SIG-M5 treated with dmso at 0.1 percent for 504 hours (cell line): ENCODE measurements around the gene NALF2.

Source experiments
- DNase-seq: peaks from one replicate; lab custom pipeline; 2025; ENCODE audit not compliant: unreplicated experiment; lab: John Stamatoyannopoulos, UW

Gene NALF2

DNA sequence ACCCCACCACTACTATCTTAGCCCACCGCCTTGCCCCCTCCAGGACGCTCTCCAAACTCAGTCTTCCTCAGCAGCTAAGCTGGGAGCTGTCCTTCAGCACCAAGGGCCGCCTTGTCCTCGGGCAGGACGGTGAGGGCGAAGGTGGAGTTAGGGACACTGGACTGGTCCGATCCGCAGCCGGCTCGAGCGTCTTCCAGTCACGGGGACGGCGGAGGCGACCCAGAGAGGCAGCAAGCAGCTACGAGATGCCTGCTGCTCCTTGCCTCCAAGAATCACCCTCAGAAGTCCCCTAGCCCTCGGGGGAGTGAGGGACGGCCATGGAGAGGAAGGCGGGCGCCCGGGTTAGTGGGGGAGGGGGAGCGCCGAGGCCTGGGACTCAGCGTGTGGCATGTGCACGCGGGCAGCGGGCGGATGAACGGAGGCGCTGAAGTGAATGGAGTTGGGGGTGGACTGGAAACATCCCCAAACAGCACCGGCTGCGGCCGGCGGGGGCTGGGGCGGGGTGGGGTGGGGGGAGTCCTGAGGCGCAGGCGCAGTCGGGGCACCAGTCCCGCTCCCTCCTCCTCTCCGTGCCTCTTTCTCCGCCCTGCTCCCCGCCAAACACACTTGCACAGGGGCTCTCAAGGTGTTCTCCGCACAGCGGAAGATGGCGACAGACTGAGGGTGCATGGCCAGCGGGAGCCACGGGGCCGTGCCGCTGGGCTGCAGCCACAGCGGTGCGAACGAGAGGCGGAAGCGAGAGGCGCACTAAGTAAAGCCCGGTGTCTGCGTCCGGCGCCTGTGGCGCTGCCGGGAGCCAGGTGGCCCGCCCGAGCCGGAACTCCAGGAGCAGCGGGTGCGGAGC is at the start of gene NALF2:
Gene NALF2 (plus strand): TSS at position 545 of the 844 bp plus-strand sequence. CDS start 957 bp downstream, outside the sequence.
- DNase-seq: no peak

DNA sequence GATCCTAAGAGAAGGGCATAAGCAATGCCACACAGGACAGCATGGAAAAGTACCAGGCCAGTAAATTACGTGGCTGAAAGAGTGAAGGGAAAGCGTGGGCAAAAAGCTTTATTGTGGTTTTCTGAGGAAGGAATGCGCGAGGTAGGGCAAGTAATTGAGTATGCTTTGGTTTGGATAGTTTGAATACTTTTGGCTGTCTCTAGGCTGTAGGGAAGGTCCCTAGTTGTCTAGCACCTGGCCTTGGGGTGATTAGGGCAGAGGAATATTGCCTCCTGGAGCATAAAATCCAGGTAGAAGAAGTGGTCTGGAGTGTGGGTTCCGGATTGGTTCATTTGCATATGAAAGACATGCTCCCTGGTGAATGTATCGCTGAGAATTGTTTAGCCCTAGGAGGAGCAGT is 46.4 kb upstream of the NALF2 start:
- no peak for DNase-seq

DNA sequence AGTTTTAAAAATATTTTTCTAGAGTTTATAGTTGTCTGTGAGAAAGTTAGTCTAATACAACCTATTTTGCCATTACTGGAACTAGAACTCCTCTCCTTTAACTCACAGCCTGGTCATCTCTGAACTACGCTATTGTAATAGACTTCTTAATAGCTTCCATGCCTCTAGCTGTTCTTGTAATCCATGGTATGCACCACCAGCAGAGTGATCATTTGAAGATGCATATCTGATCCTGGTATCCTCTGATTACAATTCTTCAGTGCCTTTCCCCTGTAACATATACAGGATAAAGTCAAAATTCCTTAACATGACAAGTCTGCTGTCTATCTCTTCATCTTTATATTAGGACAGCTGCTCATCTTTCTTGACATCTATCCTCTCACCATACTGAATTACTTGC is 37.6 kb upstream of the NALF2 start:
- DNase-seq: no peak

DNA sequence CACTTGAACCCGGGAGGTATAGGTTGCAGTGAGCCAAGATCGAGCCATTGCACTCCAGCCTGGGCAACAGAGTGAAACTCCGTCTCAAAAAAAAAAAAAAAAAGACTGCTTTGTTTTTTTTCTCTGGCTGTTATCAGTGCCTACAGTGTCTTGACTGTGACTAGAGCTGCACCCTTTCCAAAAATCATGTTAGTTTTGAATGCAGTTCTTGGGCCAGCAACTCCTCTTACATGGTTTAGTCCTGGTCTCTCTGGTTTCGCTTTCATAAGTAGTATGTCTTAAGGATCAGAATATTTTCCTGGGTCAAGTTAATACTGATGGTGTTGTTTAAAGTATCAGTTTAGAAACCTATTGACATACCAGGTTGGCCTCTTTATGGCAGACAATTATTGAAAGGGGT is 34.2 kb upstream of the NALF2 start:
- no peak for DNase-seq

DNA sequence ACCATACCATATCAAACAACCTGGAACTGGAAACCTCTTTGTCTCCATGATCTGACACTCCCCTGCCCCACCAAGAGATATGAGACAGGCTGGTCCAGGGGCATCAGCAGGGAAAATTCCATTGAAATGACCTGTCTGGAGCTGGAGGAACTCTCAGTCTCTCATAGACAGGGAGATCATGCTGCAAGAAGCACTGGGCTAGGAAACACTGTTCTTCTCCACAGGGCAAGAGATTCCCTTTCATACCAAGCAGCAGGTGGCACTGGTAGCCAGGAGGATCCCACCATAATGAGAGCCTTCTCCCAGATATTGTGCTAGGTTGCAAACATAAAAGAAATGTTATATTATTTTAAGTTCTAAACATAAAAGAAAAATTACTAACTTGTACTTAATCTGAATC is 14.5 kb upstream of the NALF2 start:
- DNase-seq: no peak

DNA sequence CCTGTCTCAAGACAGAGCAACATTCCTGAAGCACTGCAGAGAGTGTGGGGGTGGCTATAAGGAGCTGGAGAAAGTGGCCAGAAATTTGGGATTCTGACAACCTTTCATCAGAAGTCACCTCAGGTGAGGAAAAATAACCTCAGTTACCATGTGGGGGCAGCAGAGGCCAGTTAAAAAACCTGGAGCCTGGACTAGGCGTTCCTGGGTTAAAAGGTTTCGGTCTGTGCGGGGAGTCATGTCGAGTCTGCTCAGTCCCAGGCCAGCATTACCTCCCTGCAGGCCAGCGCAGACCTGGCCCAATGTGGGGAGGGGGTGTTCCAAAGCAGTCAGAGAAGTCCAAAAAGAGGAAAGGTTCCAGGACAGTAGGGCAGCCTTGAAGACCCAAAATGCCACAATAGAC is 10.9 kb upstream of the NALF2 start:
- DNase-seq: no peak

DNA sequence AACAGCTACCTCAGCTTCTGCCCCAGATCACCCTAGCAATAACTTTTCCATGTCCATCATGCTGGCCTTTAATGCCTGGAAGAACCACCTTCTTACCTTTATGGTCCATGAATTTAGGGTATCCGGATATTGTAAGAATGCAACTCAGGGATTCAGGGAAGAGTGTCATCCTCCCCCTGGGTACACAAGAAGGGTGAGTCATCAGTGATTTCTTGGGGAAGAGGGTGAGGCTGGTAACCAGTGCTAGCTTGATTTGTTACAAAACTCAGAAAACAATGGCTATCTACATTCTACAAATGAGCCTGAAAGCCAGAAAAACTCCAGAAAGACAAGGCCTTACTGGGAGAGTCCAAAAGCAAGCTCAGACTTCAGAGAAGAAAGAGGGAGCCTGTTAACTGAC is 10.4 kb upstream of the NALF2 start:
- no peak for DNase-seq

DNA sequence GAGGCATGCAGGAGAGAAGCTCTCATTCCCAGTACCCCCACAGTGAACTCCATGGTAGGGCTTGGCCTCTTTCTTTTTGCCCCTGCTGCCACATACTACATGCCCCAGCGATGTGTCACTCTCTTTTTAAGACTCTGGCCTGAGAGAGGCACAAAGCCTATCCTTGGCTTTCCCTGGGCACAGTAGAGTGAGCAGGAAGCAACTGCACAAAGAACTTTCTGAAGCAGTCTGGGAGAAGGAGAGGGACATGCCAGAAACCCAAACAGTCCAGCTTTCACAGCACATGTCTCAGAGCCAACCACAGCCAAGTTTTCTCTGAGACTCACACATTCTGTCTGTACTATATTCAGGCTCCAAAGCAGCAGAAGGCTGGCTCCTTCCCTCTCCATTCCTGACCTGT is 7.9 kb upstream of the NALF2 start:
- DNase-seq: no peak

DNA sequence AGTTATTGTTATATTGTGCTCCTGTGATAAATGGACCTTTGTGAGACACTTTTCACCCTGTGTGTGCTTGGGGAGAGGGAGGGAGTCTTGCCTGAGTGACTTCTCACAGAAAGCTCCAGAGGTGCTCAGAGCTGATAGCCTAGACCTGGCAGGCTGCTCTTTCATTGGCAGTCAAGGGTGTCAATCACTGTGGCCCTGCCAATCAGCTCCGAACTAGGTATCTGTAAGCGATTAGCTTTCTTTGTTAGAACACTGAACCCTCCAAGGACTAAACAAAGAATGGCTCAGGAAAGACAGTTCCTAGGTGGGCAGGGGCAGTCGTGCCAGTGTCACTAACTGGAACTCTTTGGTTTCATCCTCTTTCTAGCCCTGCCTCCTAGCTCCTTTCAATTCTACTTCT is 2.7 kb upstream of the NALF2 start:
- no peak for DNase-seq

DNA sequence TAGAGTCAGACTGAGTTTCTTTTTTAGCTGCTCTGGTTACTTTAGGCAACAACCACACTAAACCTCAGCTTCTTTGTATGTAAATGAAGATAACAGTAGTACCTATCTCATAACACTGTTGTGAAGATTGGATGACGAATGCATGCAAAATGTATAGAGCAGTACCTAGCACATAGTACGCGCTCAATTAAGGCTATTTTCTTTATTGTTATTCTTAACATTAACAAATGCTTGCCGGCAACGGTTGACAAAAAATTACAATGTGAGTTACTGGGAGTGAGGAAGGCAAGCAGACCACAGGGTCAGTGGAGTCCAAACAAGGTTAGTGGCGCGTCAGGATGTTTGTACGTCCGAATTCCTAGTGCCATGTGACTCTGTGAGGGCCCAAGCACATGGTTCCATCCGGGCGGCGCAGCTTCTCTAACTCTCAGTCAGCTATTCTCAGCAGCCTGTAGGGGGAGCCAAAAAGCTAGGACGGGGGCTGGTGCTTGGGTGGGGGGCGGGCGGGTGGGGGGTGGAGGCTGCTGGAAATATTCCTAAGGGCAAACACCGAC is 821 bp upstream of the NALF2 start:
- DNase-seq: no peak

DNA sequence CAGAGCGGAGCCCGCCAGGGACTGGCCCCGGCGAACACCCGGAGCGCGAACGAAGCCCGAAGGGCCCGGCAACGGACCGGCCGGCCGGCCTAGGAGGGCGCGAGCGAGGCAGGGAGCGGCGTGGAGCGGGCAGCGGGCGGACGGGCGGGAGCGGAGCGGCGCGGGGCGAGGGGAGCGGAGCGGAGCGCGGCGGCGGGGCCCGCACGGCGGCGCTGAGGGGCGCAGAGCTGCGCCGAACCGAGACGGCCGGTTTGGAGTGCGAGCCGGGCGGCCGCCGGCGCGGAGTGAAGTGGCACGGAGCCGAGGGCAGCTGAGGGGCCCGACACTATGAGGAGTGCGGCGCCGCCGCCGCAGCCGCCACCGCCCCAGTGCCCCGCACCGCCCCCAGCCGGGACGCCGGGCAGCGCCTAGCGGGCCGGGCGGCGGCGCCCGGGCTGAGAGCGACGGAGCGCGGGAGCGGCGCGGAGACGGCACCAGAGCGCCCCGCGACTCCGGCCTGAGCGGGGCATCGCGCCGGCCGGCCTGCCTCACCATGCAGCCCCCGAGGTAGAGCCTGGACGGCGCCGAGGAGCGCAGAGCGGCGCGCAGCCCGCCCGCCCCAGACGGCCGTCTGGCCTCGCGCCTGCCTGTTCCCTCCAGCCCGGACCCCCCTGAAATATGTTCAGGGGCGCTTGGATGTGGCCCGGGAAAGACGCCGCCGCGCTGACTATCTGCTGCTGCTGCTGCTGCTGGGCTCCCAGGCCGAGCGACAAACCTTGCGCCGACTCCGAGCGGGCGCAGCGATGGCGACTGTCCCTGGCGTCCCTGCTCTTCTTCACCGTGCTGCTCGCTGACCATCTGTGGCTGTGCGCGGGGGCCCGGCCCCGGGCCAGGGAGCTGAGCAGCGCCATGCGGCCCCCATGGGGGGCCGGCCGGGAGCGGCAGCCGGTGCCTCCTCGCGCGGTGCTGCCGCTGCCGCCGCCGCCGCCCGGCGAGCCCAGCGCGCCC is 793 bp downstream of the NALF2 start:
- DNase-seq: no peak

DNA sequence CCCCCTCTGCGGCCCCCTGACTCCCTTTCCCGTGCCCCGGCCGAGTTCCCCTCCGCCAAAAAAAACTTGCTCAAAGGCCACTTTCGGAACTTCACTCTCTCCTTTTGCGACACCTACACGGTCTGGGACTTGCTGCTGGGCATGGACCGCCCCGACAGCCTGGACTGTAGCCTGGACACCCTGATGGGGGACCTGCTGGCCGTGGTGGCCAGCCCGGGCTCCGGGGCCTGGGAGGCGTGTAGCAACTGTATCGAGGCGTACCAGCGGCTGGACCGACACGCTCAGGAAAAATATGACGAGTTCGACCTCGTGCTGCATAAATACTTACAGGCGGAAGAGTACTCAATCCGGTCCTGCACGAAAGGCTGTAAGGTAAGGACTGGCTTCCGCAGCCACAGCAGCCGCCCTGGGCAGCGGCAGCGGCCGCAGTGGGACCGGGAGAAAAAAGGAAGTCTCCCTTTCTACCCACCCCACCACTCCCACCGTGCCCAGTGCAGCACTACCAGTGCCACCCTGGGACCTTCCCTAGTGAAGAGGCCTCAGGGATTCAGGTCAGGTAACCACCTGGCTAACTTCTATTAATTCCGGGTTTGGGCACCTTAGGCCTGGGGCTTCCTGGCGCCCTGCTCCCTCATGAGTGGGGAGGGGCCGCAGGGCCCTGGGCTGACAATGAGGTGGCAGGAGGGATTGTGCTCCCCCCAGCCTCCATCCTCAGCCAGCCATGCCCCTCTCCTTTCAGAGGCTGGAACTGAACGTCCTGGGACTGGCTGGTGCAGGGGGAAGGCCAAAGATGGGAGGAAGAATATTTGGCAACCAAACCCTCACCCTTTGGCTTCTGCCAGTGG is 1.9 kb downstream of the NALF2 start:
- DNase-seq: no peak

DNA sequence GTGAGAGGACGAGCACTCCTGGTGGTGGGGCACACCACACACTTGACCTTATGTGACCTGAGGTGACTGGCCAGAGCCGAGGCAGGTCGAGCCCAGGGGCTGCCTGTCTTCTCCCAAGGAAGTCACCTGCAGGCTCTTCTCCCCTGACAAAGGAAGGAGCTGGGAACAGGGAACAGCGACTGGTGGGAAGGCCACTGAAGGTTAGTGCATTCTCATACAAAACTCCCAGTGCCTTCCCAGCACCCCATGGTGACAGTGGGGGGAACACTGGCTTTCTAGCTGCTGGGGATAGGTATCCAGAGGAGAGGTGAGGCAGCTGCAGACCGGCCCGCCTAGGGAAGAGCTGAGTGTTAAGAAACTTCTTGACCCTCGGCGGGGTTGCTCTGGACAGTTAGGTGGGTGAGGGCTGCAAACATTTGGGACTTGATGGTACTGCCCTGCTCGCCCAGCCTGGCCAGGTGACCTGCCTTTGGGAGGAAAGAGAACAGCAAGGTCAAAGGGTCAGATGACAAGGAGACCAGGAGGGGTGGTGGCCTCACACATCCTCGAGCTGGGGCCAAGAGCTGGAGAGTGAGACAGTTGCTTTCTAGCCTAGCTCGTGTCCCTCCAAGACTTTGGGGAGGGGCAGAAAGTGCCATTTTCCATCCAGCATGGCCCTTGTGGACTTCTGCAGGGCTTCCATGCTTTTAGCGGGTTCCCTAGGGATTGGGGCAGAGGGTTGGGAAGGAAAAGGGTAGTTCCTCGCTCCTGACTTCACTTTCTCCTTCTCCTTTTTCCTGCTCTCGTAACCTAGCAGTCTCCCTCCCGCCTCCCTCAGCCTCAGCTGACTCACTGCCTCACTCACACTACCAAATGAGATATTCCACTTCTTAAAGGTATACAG is 2.7 kb downstream of the NALF2 start:
- no peak for DNase-seq

DNA sequence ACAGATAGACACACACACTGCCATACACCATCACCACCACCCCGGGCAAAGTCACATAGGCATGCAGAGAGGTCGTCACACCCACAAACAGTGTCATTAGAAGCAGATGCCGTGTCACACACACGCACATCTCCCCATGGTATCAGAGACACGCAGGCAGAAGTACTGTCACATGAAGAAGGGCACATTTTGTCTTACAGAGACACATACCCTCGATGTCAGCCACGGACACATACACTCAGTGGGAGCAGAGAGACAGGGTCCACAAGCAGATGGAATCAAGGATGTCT is 3.3 kb downstream of the NALF2 start:
- DNase-seq: no peak

DNA sequence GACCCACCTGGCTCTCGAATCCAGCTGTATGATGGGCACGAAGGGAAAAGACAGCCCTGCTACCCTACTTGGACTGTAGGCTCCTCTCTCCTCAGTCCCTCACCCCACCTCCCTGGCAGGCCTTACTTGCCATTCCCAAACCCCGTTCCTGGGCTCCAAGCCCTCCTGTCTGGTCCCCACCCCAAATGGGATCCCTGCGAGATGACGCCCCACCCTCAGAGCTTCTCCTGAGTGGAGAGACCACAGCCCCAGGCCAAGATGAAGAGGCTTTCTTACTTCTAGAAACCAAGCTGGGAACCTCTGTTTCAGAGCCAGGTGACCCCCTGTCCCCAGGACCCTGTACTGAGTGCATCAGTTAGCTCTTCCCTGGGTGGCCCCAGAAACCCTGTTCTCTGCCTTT is 4.5 kb downstream of the NALF2 start:
- no peak for DNase-seq

DNA sequence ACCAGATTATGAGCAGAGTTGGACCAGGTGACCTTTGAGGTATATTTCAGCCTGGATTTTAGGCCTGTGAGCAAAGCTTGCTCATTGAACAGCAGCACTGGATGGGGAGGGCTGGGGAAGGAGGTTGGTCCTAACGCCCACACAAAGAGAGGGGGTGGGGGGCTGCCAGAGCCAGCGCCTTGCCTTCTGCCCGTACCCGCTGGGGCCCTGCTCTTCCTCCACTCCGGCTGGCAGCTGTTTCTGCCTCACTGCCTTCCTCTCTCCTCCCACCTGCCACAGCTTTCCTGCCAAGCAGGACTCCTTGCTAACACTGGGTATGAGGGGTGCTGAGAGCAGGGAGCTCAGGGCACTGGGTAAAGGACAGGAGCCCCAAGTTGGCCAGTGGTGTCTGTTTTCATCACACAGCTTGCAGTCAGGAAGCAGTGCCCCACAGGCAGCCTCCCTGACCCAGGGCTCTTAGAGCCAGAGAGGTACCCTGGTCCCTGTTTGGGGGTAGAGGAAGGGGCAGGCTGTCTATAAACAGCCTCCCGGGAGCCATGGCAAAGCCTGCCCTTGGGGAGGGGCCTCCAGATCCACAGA is 6.1 kb downstream of the NALF2 start:
- DNase-seq: no peak

DNA sequence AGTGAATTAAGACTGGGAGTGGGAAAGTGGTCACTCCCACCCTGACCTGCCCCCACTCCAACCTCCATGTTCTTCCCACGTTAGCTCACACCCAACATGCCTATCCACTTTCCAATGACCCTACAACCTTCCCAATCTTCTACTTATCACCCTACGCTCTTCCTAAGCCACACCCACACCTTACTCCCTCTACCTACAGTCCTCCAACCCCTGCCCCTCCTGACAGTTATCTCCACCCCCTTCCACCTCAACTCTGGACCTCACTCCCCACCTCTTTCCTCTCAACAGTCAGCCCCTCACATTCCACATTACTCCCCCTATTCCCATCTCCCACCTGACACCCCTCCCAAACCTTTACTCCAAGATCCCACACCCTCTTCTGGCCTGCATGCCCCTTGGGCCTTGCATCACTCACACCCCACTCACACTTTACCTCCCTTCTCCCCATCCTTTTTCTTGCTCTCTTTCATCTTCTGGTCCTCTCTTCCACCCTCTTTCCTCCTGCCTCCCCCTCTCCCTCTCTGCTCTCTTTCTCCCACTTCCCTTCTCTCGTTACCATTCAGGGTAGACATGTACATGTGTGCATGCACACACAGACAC is 6.9 kb downstream of the NALF2 start:
- DNase-seq: no peak

DNA sequence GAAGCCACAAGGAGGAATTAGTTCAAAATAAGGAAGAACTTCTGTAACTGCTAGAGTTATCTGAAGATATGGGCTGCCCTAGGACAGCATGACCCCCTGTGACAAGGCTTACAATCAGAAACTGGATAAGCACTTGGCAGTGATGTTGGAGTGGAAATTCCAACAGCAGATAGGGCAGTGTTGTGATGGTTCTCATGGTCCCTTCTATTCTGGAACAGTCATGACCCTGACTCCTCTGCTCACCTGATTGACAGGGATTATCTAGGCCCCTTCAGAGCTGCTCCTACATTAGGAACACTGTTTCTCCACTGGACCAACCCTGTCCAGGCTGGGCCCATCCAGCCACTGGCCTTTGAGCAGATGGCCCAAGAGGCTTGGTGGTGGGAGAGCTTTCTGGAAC is 17.9 kb downstream of the NALF2 start:
- no peak for DNase-seq

DNA sequence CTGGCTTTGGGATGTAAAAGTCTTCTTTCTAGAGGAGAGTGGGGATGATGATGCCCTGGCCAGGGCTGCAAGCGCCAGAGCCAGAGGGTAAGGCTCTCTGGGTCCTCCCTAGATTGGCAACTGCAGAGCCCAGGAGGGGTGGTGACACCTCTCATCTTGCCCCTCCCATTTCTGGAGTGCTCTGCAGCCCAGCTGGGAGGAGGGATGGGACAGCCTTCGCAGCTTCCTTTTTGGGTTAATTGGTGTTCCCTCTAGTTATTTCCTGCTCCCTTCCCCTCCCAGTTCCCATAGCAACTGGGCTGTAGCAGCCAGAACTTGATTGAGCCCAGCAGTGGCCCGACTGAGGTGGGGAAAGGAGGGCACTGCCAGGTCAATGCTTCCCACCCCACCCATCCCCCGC is 19.2 kb downstream of the NALF2 start:
- DNase-seq: no peak
